Activated CD8-positive, alpha-beta memory T cell treated with anti-CD3 and anti-CD28 coated beads, Interleukin-2, amount 10 ng/mL, durations not matched to agents 7 days and 5 days (primary cell): ENCODE results near the gene TSHR. TPM values are rescaled to one million over a fixed set of nuclear protein-coding genes. Genes with fewer than 3 reads are reported as not detected.
"Not testable (repeated sequence)": the region's sequence is repeated elsewhere in the genome, so short reads cannot be mapped to it uniquely, and the experiment has no call there.

Source experiments
- ATAC-seq: fragments of 150-1000 bp; cut with Tn5 transposase; one replicate; pipeline ENCODE4 v1.10.0; 2021; ENCODE audit warnings: moderate library complexity
- CTCF ChIA-PET: fragments of 350-600 bp; sonication (Branson Sonifier 250); formaldehyde crosslinking; loops from one replicate; lab custom pipeline; 2021; ENCODE audit warnings: antibody characterized with exemption; lab: Charles Lee
- DNase-seq: peaks from one replicate; pipeline ENCODE4 v3.0.0-alpha.2; 2020
- H3K27ac Mint-ChIP-seq: one replicate; pipeline ENCODE4 v1.8.0; 2021; ENCODE audit warnings: mild to moderate bottlenecking, mixed read lengths
- H3K27me3 Mint-ChIP-seq: one replicate; pipeline ENCODE4 v1.8.0; 2021; ENCODE audit warnings: mixed read lengths
- H3K36me3 Mint-ChIP-seq: one replicate; pipeline ENCODE4 v1.8.0; 2021; ENCODE audit warnings: mild to moderate bottlenecking, mixed read lengths
- H3K4me1 Mint-ChIP-seq: one replicate; pipeline ENCODE4 v1.8.0; 2021; ENCODE audit warnings: mixed read lengths
- H3K4me3 Mint-ChIP-seq: one replicate; pipeline ENCODE4 v1.8.0; 2021; ENCODE audit warnings: mild to moderate bottlenecking, moderate library complexity, mixed read lengths
- H3K9me3 Mint-ChIP-seq: one replicate; pipeline ENCODE4 v1.8.0; 2022; ENCODE audit warnings: low read depth, mixed read lengths
- total RNA-seq, 2 experiments: library from RNA; stranded (reverse); gene quantifications; one replicate each; pipeline ENCODE4 v1.2.3, GENCODE V29; 2021

The TSHR gene
- under 1 TPM in 1 of 2 experiments, not detected in 1; 0.73 TPM for total RNA-seq

DNA sequence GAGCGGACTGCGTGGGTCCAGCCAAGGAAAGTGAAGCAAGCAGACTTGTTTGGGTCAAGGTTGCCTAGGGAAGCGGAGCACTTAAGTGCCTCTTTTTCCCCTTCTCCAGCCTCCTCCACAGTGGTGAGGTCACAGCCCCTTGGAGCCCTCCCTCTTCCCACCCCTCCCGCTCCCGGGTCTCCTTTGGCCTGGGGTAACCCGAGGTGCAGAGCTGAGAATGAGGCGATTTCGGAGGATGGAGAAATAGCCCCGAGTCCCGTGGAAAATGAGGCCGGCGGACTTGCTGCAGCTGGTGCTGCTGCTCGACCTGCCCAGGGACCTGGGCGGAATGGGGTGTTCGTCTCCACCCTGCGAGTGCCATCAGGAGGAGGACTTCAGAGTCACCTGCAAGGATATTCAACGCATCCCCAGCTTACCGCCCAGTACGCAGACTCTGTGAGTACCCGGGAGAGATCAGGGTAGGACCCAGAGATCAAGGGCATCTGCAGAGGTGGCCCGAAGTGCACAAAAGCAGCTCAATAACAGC lies at the start of gene TSHR:
Gene TSHR, plus strand, starts transcription at position 206 of the 526 bp plus-strand sequence. Its CDS starts 60 bp downstream, at position 266.
- peaks cover 49% of the 10 kb centered on the region for H3K4me1 Mint-ChIP-seq
- no peak for DNase-seq
- CTCF ChIA-PET, result interaction anchor here (0.7 to 7.2 kb wide), 13 partner anchors 9 to 515 kb away, joined by 3 to 149 read pairs (median 5); partner anchors contain the start of gene CEP128

GRCh38 chr14:80906336-80906735 lies 49.1 kb upstream of the TSHR start:
- H3K4me3 Mint-ChIP-seq, result no peak overlapping the region
- CTCF ChIA-PET, result interaction anchor here (1.1 kb wide), 1 partner anchor 49 kb away, joined by 3 read pairs; the partner anchor contains the start of gene TSHR
- H3K4me1 Mint-ChIP-seq, result peaks cover 17% of the 10 kb centered on the region
- no peaks in the 10 kb centered on the region for H3K9me3 Mint-ChIP-seq
- DNase-seq (no peak), ATAC-seq (no peak)
- H3K27ac Mint-ChIP-seq, result no peak overlapping the region
- H3K36me3 Mint-ChIP-seq, result peaks cover 31% of the 10 kb centered on the region
- no peaks in the 10 kb centered on the region for H3K27me3 Mint-ChIP-seq

More for the DNA sequence above, at the start of gene TSHR:
- Mint-ChIP-seq H3K27ac (peak within 1 kb of the TSS; percentile 70), H3K36me3 (peaks cover 4% of the 10 kb centered on the region), H3K27me3 (peaks cover 31% of the 10 kb centered on the region), H3K4me3 (peak within 1 kb of the TSS; percentile 72), H3K9me3 (no peaks in the 10 kb centered on the region)
- no peak for ATAC-seq

- Mint-ChIP-seq H3K36me3 (peaks cover 27% of the 10 kb centered on the region), H3K4me3 (no peak overlapping the region), H3K9me3 (no peaks in the 10 kb centered on the region), H3K4me1 (peaks cover 12% of the 10 kb centered on the region), H3K27ac (no peak overlapping the region), H3K27me3 (no peaks in the 10 kb centered on the region)
- ATAC-seq (no peak), DNase-seq (no peak)
- CTCF ChIA-PET, result interaction anchor here (1.1 kb wide), 1 partner anchor 48 kb away, joined by 3 read pairs; the partner anchor contains the start of gene TSHR
These were observed 48.5 kb upstream of the TSHR start for GRCh38 chr14:80906946-80907345.

DNA sequence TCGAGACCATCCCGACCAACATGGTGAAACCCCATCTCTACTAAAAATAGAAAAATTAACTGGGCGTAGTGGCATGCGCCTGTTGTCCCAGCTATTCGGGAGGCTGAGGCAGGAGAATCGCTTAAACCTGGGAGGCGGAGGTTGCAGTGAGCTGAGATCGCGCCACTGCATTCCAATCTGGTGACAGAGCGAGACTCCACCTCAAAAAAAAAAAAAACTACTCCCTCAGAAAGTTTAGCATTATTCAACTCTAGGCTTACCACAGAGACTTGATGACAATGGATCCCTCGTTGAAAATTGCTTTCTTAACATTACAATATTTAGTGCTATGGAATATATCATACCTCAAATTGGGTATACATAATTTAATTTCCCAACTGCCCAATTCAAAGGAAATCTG lies 43.4 kb upstream of the TSHR start:
- H3K27ac Mint-ChIP-seq, H3K27me3 Mint-ChIP-seq, ATAC-seq, H3K4me3 Mint-ChIP-seq, H3K9me3 Mint-ChIP-seq, DNase-seq, H3K4me1 Mint-ChIP-seq, CTCF ChIA-PET: not testable (repeated sequence)
- H3K36me3 Mint-ChIP-seq, result peaks cover 32% of the 10 kb centered on the region

DNA sequence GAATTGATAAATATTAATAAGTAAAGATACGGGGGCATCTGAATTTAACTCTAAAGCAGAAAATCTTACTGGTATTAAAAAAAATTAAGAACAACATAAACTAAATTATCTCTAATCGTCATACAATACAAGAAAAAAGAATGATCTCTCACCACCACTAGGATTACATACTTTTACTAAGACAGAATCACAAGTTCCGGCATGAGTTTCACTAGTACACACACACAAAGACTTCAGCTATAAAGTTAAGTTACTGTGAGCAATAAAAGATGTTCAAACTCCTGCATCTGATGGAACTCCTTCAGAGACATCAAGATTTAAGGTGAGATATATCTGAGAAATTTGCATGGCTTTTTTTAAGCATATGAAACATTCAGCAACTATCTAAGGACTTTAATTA lies 35.8 kb upstream of the TSHR start:
- Mint-ChIP-seq H3K9me3 (no peaks in the 10 kb centered on the region), H3K27ac (no peak overlapping the region), H3K36me3 (peaks cover 31% of the 10 kb centered on the region), H3K27me3 (no peaks in the 10 kb centered on the region), H3K4me3 (no peak overlapping the region), H3K4me1 (peaks cover 2% of the 10 kb centered on the region)
- DNase-seq (no peak), ATAC-seq (no peak)
- CTCF ChIA-PET, result no interaction called here

GRCh38 chr14:80923368-80923767 lies 32.1 kb upstream of the TSHR start:
- Mint-ChIP-seq H3K4me3 (no peak overlapping the region), H3K36me3 (peaks cover 27% of the 10 kb centered on the region), H3K9me3 (peaks cover 2% of the 10 kb centered on the region), H3K27me3 (no peaks in the 10 kb centered on the region), H3K27ac (no peak overlapping the region), H3K4me1 (peaks cover 35% of the 10 kb centered on the region)
- ATAC-seq (no peak), DNase-seq (no peak)
- CTCF ChIA-PET, result no interaction called here

DNA sequence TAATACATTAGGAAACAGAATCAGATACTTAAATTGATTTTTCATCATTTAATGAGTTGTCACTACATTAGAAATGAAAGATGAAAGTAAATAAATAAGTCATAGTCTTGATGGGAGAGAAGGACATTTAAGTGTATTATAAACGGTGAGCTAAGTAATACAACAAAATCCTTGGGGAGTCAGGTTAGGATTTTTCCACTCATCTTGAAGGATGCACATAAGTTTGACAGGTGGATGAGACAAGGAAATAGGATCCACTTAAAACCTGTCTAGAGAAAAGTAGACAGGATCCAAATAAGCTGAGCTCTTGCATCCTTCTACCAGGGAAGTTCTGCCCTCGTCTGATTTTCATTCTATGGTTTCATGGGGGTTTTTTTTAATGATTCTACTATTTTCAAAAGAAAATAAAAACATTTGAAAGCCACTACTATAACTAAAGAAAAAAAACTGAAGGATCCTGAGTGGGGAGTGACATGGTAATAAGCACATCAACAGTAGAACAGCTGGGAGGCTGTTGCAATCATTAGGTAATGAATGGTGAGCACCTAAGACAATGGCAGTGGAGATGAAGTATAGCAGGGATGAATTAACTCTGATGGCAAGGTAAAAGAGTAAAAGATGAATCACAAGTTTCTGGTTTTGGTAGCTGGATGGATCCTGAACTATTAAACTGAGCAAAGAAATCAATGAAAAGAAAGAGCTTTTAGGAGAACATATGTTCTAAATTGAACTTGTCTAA lies 30.9 kb upstream of the TSHR start:
- ATAC-seq (no peak), DNase-seq (no peak)
- CTCF ChIA-PET, result no interaction called here
- Mint-ChIP-seq H3K27me3 (no peaks in the 10 kb centered on the region), H3K36me3 (peaks cover 36% of the 10 kb centered on the region), H3K9me3 (peaks cover 2% of the 10 kb centered on the region), H3K4me3 (no peak overlapping the region), H3K4me1 (peaks cover 42% of the 10 kb centered on the region), H3K27ac (no peak overlapping the region)

GRCh38 chr14:80926397-80927082 lies 28.9 kb upstream of the TSHR start:
- no peaks in the 10 kb centered on the region for H3K27me3 Mint-ChIP-seq
- DNase-seq (peak; percentile 58), ATAC-seq (peak; percentile 31)
- H3K4me3 Mint-ChIP-seq, result no peak overlapping the region
- peaks cover 63% of the 10 kb centered on the region for H3K4me1 Mint-ChIP-seq
- H3K27ac Mint-ChIP-seq, result peak overlapping the region; percentile 14
- H3K36me3 Mint-ChIP-seq, result peaks cover 42% of the 10 kb centered on the region
- H3K9me3 Mint-ChIP-seq, result peaks cover 2% of the 10 kb centered on the region
- CTCF ChIA-PET, result no interaction called here

GRCh38 chr14:80927083-80927989 lies 28.1 kb upstream of the TSHR start:
- Mint-ChIP-seq H3K4me3 (no peak overlapping the region), H3K4me1 (peaks cover 71% of the 10 kb centered on the region), H3K9me3 (peaks cover 2% of the 10 kb centered on the region), H3K36me3 (peaks cover 46% of the 10 kb centered on the region), H3K27me3 (no peaks in the 10 kb centered on the region), H3K27ac (no peak overlapping the region)
- ATAC-seq (no peak), DNase-seq (no peak)
- CTCF ChIA-PET, result interaction anchor here (1.2 kb wide), 1 partner anchor 60 kb away, joined by 3 read pairs; no protein-coding TSS in a partner anchor

- H3K9me3 Mint-ChIP-seq, result peaks cover 2% of the 10 kb centered on the region
- no peaks in the 10 kb centered on the region for H3K27me3 Mint-ChIP-seq
- CTCF ChIA-PET, result interaction anchor here (1.2 to 2.5 kb wide), 4 partner anchors 10 to 291 kb away, joined by 3 to 16 read pairs (median 6); partner anchors contain the start of gene GTF2A1
- no peak for ATAC-seq
- peak overlapping the region; percentile 87 for H3K27ac Mint-ChIP-seq
- H3K4me1 Mint-ChIP-seq, result peaks cover 72% of the 10 kb centered on the region
- peak overlapping the region; percentile 52 for H3K4me3 Mint-ChIP-seq
- peaks cover 50% of the 10 kb centered on the region for H3K36me3 Mint-ChIP-seq
- no peak for DNase-seq
These were observed 25.3 kb upstream of the TSHR start for GRCh38 chr14:80930095-80930494.

- peak; percentile 92 for ATAC-seq
- Mint-ChIP-seq H3K4me1 (peaks cover 67% of the 10 kb centered on the region), H3K27ac (peak overlapping the region; percentile 87), H3K27me3 (no peaks in the 10 kb centered on the region), H3K4me3 (peak overlapping the region; percentile 52), H3K9me3 (peaks cover 2% of the 10 kb centered on the region), H3K36me3 (peaks cover 51% of the 10 kb centered on the region)
- CTCF ChIA-PET, result interaction anchor here (1.1 to 2.5 kb wide), 5 partner anchors 9 to 290 kb away, joined by 3 to 16 read pairs (median 6); partner anchors contain the start of gene GTF2A1
- peak; percentile 87 for DNase-seq
These were observed 24.5 kb upstream of the TSHR start for GRCh38 chr14:80930836-80931389.

DNA sequence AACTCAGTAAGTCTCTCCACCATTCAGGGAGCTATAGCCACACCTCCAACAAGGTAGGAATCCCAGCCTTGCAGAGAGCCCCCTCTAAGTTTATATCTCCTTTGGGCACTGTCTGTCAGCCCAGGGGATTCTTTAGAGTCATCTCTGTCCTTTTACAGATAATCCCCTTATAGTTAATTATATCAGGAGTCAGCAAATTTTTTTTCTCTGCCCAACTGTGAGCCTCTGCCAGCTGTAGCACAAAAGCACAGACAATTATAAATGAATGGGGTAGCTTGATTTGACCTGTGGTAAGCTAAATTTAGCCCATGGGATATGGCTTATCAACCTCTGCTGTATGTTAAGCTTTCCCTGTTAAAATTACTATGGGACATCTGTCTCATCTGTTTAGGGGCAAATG lies 22.1 kb upstream of the TSHR start:
- Mint-ChIP-seq H3K4me1 (peaks cover 48% of the 10 kb centered on the region), H3K4me3 (no peak overlapping the region), H3K27me3 (no peaks in the 10 kb centered on the region), H3K36me3 (peaks cover 49% of the 10 kb centered on the region), H3K27ac (no peak overlapping the region), H3K9me3 (no peaks in the 10 kb centered on the region)
- CTCF ChIA-PET, result no interaction called here
- DNase-seq (no peak), ATAC-seq (no peak)
